ENCODE measurements around the gene LHFPL2. TPM values are rescaled to one million over a fixed set of nuclear protein-coding genes. Genes with fewer than 3 reads are reported as not detected.

Gene LHFPL2
- polyA plus RNA-seq, 3 donors = 3.7 to 11.6 (median 7.3) TPM

DNA sequence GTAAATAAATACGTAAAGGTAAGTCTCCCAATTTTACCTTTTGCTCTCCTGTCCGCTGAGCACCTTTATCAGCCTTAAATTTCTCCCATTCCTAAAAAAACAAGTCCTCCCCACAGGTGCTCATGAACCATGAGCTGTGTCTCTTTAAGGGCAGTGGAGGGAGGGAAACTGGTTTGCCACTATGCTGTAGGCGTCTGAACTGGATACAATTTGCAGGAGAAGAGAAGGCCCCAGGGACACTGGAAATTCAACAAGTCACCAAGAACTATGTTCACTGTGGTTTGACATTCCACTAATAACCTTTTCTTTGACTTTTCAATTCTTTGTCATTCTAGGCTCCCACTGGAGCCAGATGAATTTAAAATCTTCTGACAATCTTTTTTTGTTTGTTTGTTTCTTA lies 72.2 kb downstream of the LHFPL2 start:
- no CpG with 5 or more reads among the region's 3 CpGs for WGBS (ENCODE audit: insufficient coverage)
- H3K9me3 Mint-ChIP-seq = peaks cover 0 to 3% (median 0%) of the 10 kb centered on the region in 7 donors
- intact Hi-C loops (cut with micrococcal nuclease) = no loop called here
- DNase-seq = no peak
- no peaks in the 10 kb centered on the region for H4K20me1 ChIP-seq (ENCODE audit: insufficient read depth, low read length)
- no peaks in the 10 kb centered on the region for H3K27me3 Mint-ChIP-seq (ENCODE audit: low read depth in 3 of 3)
- H3K27ac ChIP-seq (ENCODE audit: low read depth in 1 of 2, low read length in 2 of 2) = no peak overlapping the region
- H3K9ac ChIP-seq (ENCODE audit: insufficient read depth, low read length, poor library complexity, severe bottlenecking) = no peak overlapping the region
- H3K4me1 ChIP-seq (ENCODE audit: control insufficient read depth in 1 of 2, insufficient read depth in 2 of 2, low read length in 2 of 2) = peaks cover 6 to 15% of the 10 kb centered on the region in 2 donors
- H3K4me3 ChIP-seq (replicated peaks in 1 of 3; ENCODE audit: low read depth in 2 of 3, low read length in 3 of 3) = no peak overlapping the region
- no peak overlapping the region for H3K4me2 ChIP-seq (replicated peaks; ENCODE audit: extremely low read depth, low read length, poor library complexity, severe bottlenecking)
- peaks cover 20% of the 10 kb centered on the region for H3K4me1 Mint-ChIP-seq
- no peaks in the 10 kb centered on the region for H3K27me3 ChIP-seq (ENCODE audit: control insufficient read depth in 2 of 2, insufficient read depth in 2 of 2, low read length in 2 of 2)
- TF ChIP-seq, protein P1, sequence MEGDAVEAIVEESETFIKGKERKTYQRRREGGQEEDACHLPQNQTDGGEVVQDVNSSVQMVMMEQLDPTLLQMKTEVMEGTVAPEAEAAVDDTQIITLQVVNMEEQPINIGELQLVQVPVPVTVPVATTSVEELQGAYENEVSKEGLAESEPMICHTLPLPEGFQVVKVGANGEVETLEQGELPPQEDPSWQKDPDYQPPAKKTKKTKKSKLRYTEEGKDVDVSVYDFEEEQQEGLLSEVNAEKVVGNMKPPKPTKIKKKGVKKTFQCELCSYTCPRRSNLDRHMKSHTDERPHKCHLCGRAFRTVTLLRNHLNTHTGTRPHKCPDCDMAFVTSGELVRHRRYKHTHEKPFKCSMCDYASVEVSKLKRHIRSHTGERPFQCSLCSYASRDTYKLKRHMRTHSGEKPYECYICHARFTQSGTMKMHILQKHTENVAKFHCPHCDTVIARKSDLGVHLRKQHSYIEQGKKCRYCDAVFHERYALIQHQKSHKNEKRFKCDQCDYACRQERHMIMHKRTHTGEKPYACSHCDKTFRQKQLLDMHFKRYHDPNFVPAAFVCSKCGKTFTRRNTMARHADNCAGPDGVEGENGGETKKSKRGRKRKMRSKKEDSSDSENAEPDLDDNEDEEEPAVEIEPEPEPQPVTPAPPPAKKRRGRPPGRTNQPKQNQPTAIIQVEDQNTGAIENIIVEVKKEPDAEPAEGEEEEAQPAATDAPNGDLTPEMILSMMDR (IDR thresholded peaks at IDR 0.05) = no peak
- no peaks in the 10 kb centered on the region for H3K9me3 ChIP-seq (replicated peaks in 1 of 2; ENCODE audit: control insufficient read depth in 1 of 2, insufficient read depth in 1 of 2, low read length in 2 of 2)
- no peaks in the 10 kb centered on the region for H3K36me3 Mint-ChIP-seq
- H2AFZ ChIP-seq (ENCODE audit: insufficient read depth, low read depth, low read length, poor library complexity, severe bottlenecking) = no peak overlapping the region
- no peaks in the 10 kb centered on the region for H3K79me2 ChIP-seq (ENCODE audit: insufficient read depth, low read length)
- no peak overlapping the region for H3K4me3 Mint-ChIP-seq
- H3K36me3 ChIP-seq (replicated peaks in 1 of 2; ENCODE audit: control insufficient read depth in 1 of 2, insufficient read depth in 2 of 2, low read length in 2 of 2) = no peaks in the 10 kb centered on the region
- H3K27ac Mint-ChIP-seq = no peak overlapping the region

DNA sequence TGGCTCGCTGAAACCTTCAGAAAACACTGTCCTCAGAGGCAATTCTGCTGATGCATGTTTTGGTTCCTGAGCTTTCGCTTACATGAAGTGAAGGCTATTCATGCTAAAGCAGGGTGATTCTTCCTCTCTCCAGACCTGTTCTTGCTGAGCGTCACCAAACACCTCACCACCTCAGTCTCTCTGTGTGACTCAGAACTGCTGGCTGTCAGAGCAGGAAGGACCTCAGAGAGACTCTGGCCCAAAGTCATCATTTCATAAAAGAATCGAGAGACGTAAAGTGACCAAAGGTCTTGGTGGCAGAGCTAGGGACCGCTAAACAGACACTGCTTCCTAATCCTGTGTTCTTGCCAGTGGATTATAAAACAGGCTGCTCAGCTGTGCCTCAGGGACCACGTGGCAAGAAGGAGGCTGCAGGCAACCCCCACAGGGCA lies 73.8 kb downstream of the LHFPL2 start:
- no peak for DNase-seq
- Mint-ChIP-seq H3K36me3 (no peaks in the 10 kb centered on the region), H3K4me1 (peaks cover 20% of the 10 kb centered on the region), H3K27me3 (ENCODE audit: low read depth in 3 of 3) (no peaks in the 10 kb centered on the region), H3K27ac (peak overlapping the region in 1 of 7 donors; percentile 12), H3K4me3 (no peak overlapping the region), H3K9me3 (no peaks in the 10 kb centered on the region)
- peak overlapping the region; percentile 59 for H2AFZ ChIP-seq (ENCODE audit: insufficient read depth, low read depth, low read length, poor library complexity, severe bottlenecking)
- no peak overlapping the region for H3K4me2 ChIP-seq (replicated peaks; ENCODE audit: extremely low read depth, low read length, poor library complexity, severe bottlenecking)
- peak overlapping the region; percentile 7 for H3K9ac ChIP-seq (ENCODE audit: insufficient read depth, low read length, poor library complexity, severe bottlenecking)
- no peak overlapping the region for H3K27ac ChIP-seq (ENCODE audit: low read depth in 1 of 2, low read length in 2 of 2)
- no peaks in the 10 kb centered on the region for H3K36me3 ChIP-seq (replicated peaks in 1 of 2; ENCODE audit: control insufficient read depth in 1 of 2, insufficient read depth in 2 of 2, low read length in 2 of 2)
- no peaks in the 10 kb centered on the region for H3K9me3 ChIP-seq (replicated peaks in 1 of 2; ENCODE audit: control insufficient read depth in 1 of 2, insufficient read depth in 1 of 2, low read length in 2 of 2)
- H3K79me2 ChIP-seq (ENCODE audit: insufficient read depth, low read length) = no peaks in the 10 kb centered on the region
- intact Hi-C loops (cut with micrococcal nuclease) = no loop called here
- 94% methylated on average over 5 of the region's 7 CpGs for WGBS (ENCODE audit: insufficient coverage)
- H3K4me3 ChIP-seq (replicated peaks in 1 of 3; ENCODE audit: low read depth in 2 of 3, low read length in 3 of 3) = no peak overlapping the region
- H3K4me1 ChIP-seq (ENCODE audit: control insufficient read depth in 1 of 2, insufficient read depth in 2 of 2, low read length in 2 of 2) = peaks cover 6 to 15% of the 10 kb centered on the region in 2 donors
- TF ChIP-seq, protein P1 (IDR thresholded peaks at IDR 0.05) = no peak
- H3K27me3 ChIP-seq (ENCODE audit: control insufficient read depth in 2 of 2, insufficient read depth in 2 of 2, low read length in 2 of 2) = no peaks in the 10 kb centered on the region
- no peaks in the 10 kb centered on the region for H4K20me1 ChIP-seq (ENCODE audit: insufficient read depth, low read length)

Measured in CD14-positive monocyte (primary cell).